ENCODE data around the gene RIPK4.

DNA sequence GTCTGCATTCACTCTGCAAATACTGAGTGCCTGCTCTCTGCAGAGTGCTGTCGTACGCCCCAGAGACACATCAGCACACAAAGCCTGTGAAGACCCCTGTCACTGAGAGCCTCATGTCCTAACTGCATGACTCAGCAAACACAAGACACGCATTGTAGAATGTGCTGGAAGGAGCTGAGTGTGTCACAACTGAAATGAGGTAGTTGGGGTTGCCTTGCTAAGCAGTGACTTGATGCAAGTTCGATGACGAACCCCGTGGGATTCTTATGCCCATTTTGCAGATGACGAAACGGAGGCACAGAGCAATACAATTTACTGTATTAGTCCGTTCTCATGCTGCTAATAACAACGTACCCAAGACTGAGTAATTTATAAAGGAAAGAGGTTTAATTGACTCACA, 65.1 kb downstream of the RIPK4 start:
- TF ChIP-seq, protein P1, sequence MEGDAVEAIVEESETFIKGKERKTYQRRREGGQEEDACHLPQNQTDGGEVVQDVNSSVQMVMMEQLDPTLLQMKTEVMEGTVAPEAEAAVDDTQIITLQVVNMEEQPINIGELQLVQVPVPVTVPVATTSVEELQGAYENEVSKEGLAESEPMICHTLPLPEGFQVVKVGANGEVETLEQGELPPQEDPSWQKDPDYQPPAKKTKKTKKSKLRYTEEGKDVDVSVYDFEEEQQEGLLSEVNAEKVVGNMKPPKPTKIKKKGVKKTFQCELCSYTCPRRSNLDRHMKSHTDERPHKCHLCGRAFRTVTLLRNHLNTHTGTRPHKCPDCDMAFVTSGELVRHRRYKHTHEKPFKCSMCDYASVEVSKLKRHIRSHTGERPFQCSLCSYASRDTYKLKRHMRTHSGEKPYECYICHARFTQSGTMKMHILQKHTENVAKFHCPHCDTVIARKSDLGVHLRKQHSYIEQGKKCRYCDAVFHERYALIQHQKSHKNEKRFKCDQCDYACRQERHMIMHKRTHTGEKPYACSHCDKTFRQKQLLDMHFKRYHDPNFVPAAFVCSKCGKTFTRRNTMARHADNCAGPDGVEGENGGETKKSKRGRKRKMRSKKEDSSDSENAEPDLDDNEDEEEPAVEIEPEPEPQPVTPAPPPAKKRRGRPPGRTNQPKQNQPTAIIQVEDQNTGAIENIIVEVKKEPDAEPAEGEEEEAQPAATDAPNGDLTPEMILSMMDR (IDR thresholded peaks at IDR 0.05; ENCODE audit: insufficient read depth, low read depth, low read length) = no peak
- no peak for TF ChIP-seq EZH2 (IDR thresholded peaks at IDR 0.05; ENCODE audit: insufficient read depth, low read length)
